CD14-positive monocyte (primary cell): ENCODE results near the gene SLC22A23. TPM values are rescaled to one million over a fixed set of nuclear protein-coding genes. Genes with fewer than 3 reads are reported as not detected.

Experiments
- DNase-seq, 3 donors: peaks; one replicate each; pipeline ENCODE4 v3.0.0-alpha.2; 2011 to 2022
- H2AFZ ChIP-seq: 2 replicates; pipeline ENCODE4 v1.6.0; 2012; ENCODE audit warnings: mild to moderate bottlenecking, low read depth, low read length, inconsistent platforms; ENCODE audit not compliant: insufficient read depth, poor library complexity, severe bottlenecking
- H3K27ac ChIP-seq, 2 donors: 1 replicate in 1 of 2; 2 replicates in 1 of 2; pipeline ENCODE4 v1.5.1; 2012 to 2013; ENCODE audit warnings: low read length in 2 of 2, control low read depth in 1 of 2, inconsistent platforms in 1 of 2, low read depth in 1 of 2, mild to moderate bottlenecking in 1 of 2
- H3K27me3 ChIP-seq, 2 donors: one replicate each; pipeline versions ENCODE4 v1.6.0 to v1.6.1; 2011 to 2013; ENCODE audit warnings: low read length in 2 of 2; ENCODE audit not compliant: control insufficient read depth in 2 of 2, insufficient read depth in 2 of 2
- H3K36me3 ChIP-seq, 2 donors: replicated peaks in 1 of 2; 1 replicate in 1 of 2; 2 replicates in 1 of 2; pipeline versions ENCODE4 v1.5.1 to v1.6.1; 2012 to 2013; ENCODE audit warnings: low read length in 2 of 2, control low read depth in 1 of 2, inconsistent platforms in 1 of 2, mild to moderate bottlenecking in 1 of 2; ENCODE audit not compliant: insufficient read depth in 2 of 2, control insufficient read depth in 1 of 2
- H3K4me1 ChIP-seq, 2 donors: 1 replicate in 1 of 2; 2 replicates in 1 of 2; pipeline versions ENCODE4 v1.5.1 to v1.6.1; 2012 to 2013; ENCODE audit warnings: low read length in 2 of 2, control low read depth in 1 of 2, inconsistent platforms in 1 of 2, mild to moderate bottlenecking in 1 of 2, moderate library complexity in 1 of 2; ENCODE audit not compliant: insufficient read depth in 2 of 2, control insufficient read depth in 1 of 2
- H3K4me2 ChIP-seq: replicated peaks from 2 replicates; pipeline ENCODE3; 2012; ENCODE audit warnings: low read length, moderate library complexity, mild to moderate bottlenecking; ENCODE audit not compliant: poor library complexity, severe bottlenecking; ENCODE audit errors: extremely low read depth
- H3K4me3 ChIP-seq, 3 experiments: fragments of 200-600 bp in 1 of 3; sonication (generic) in 1 of 3; replicated peaks in 1 of 3; 1 replicate in 2 of 3; 2 replicates in 1 of 3; pipeline ENCODE4 v1.5.1; 2011 to 2013; ENCODE audit warnings: low read length in 3 of 3, mild to moderate bottlenecking in 3 of 3, control low read depth in 2 of 3, low read depth in 2 of 3, inconsistent platforms in 1 of 3, moderate library complexity in 1 of 3
- H3K79me2 ChIP-seq: 2 replicates; pipeline ENCODE4 v1.6.0; 2012; ENCODE audit warnings: mild to moderate bottlenecking, control low read depth, inconsistent platforms, low read length, moderate library complexity; ENCODE audit not compliant: insufficient read depth
- H3K9ac ChIP-seq: 2 replicates; pipeline ENCODE4 v1.6.0; 2017; ENCODE audit warnings: low read length, mild to moderate bottlenecking; ENCODE audit not compliant: insufficient read depth, poor library complexity, severe bottlenecking
- H3K9me3 ChIP-seq, 2 donors: replicated peaks in 1 of 2; 1 replicate in 1 of 2; 2 replicates in 1 of 2; pipeline versions ENCODE4 v1.5.1 to v1.6.1; 2012 to 2013; ENCODE audit warnings: low read length in 2 of 2, control low read depth in 1 of 2; ENCODE audit not compliant: control insufficient read depth in 1 of 2, insufficient read depth in 1 of 2
- H4K20me1 ChIP-seq: 2 replicates; pipeline ENCODE4 v1.6.0; 2012; ENCODE audit warnings: mild to moderate bottlenecking, low read length, control low read depth, moderate library complexity; ENCODE audit not compliant: insufficient read depth
- H3K27ac Mint-ChIP-seq, 7 donors: one replicate each; pipeline ENCODE4 v1.8.0; 2020; ENCODE audit warnings: mild to moderate bottlenecking in 7 of 7, mixed read lengths in 7 of 7, moderate library complexity in 6 of 7, inconsistent platforms in 2 of 7
- H3K27me3 Mint-ChIP-seq, 3 donors: one replicate each; pipeline ENCODE4 v1.8.0; 2021 to 2022; ENCODE audit warnings: low read depth in 3 of 3, mild to moderate bottlenecking in 3 of 3, mixed read lengths in 3 of 3, moderate library complexity in 3 of 3, inconsistent platforms in 1 of 3
- H3K36me3 Mint-ChIP-seq, 2 donors: one replicate each; pipeline ENCODE4 v1.8.0; 2020; ENCODE audit warnings: mixed read lengths in 2 of 2, inconsistent platforms in 1 of 2, mild to moderate bottlenecking in 1 of 2
- H3K4me1 Mint-ChIP-seq: one replicate; pipeline ENCODE4 v1.8.0; 2020; ENCODE audit warnings: mild to moderate bottlenecking, mixed read lengths
- H3K4me3 Mint-ChIP-seq, 2 donors: one replicate each; pipeline ENCODE4 v1.8.0; 2020; ENCODE audit warnings: mild to moderate bottlenecking in 2 of 2, mixed read lengths in 2 of 2, moderate library complexity in 1 of 2
- H3K9me3 Mint-ChIP-seq, 7 donors: one replicate each; pipeline ENCODE4 v1.8.0; 2020 to 2022; ENCODE audit warnings: mixed read lengths in 7 of 7, mild to moderate bottlenecking in 6 of 7, moderate library complexity in 6 of 7, inconsistent platforms in 2 of 7
- CTCF ChIP-seq: fragments of 200-600 bp; IDR thresholded peaks from one replicate; pipeline ENCODE4 v1.8.0; 2022; ENCODE audit warnings: antibody characterized with exemption, mild to moderate bottlenecking
- WGBS: methylation state at CpG from one replicate; pipeline ENCODE4 v1.1.5; 2013; ENCODE audit warnings: missing lambda C conversion rate; ENCODE audit not compliant: insufficient coverage; 5-methylcytosine and 5-hydroxymethylcytosine counted together
- intact Hi-C, 2 donors: fragments of 100-400 bp; cut with micrococcal nuclease; formaldehyde crosslinking; loops; one replicate each; pipeline versions ENCODE4 v1.15.0 to v1.15.1; 2023
- polyA plus RNA-seq, 3 donors: library from polyadenylated mRNA; depleted of rRNA in 1 of 3; unstranded in 2 of 3; stranded (reverse) in 1 of 3; fragments of 300-500 nt in 2 of 3; fragments of >200 nt in 1 of 3; fragmentation: Illumina TruSeq in 2 of 3; gene quantifications; 1 replicate in 2 of 3; 2 replicates in 1 of 3; pipeline ENCODE4 v1.2.3, GENCODE V29; 2012 to 2021

The SLC22A23 gene
- polyA plus RNA-seq, 3 donors = 0.08 TPM; not detected in 2

- no peaks in the 10 kb centered on the region for H3K36me3 Mint-ChIP-seq
- intact Hi-C loops = no loop called here
- no peak overlapping the region for H3K9ac ChIP-seq
These were observed 47.0 kb downstream of the SLC22A23 start for GRCh38 chr6:3409699-3410384.

GRCh38 chr6:3408665-3409064 is 48.2 kb downstream of the SLC22A23 start:
- H3K4me1 Mint-ChIP-seq = peaks cover 5% of the 10 kb centered on the region
- intact Hi-C loops = no loop called here
- H3K27ac Mint-ChIP-seq = no peak overlapping the region
- H3K9me3 Mint-ChIP-seq = no peaks in the 10 kb centered on the region
- Histone ChIP-seq H2AFZ (no peak overlapping the region), H3K4me1 (no peaks in the 10 kb centered on the region), H3K79me2 (no peaks in the 10 kb centered on the region), H3K27me3 (no peaks in the 10 kb centered on the region), H3K4me3 (no peak overlapping the region), H3K36me3 (no peaks in the 10 kb centered on the region), H3K9ac (no peak overlapping the region), H3K27ac (no peak overlapping the region), H3K9me3 (no peaks in the 10 kb centered on the region), H4K20me1 (no peaks in the 10 kb centered on the region), H3K4me2 (no peak overlapping the region)
- TF ChIP-seq CTCF = no peak
- DNase-seq = no peak
- H3K36me3 Mint-ChIP-seq = no peaks in the 10 kb centered on the region
- H3K4me3 Mint-ChIP-seq = no peak overlapping the region
- WGBS = 96% methylated on average over 6 of the region's 7 CpGs
- peaks cover 3 to 6% (median 4%) of the 10 kb centered on the region in 3 donors for H3K27me3 Mint-ChIP-seq

More at GRCh38 chr6:3409699-3410384, 47.0 kb downstream of the SLC22A23 start:
- H3K27me3 Mint-ChIP-seq = peaks cover 2 to 7% (median 3%) of the 10 kb centered on the region in 3 donors
- H3K9me3 ChIP-seq = no peaks in the 10 kb centered on the region
- no peaks in the 10 kb centered on the region for H3K36me3 ChIP-seq
- peaks cover 4% of the 10 kb centered on the region for H3K4me1 Mint-ChIP-seq
- no peaks in the 10 kb centered on the region for H3K27me3 ChIP-seq
- no peak for TF ChIP-seq CTCF
- WGBS = 50% methylated on average over 9 of the region's 13 CpGs
- no peak overlapping the region for H3K27ac Mint-ChIP-seq
- DNase-seq = no peak
- H3K4me3 Mint-ChIP-seq = no peak overlapping the region
- H3K9me3 Mint-ChIP-seq = no peaks in the 10 kb centered on the region
- no peaks in the 10 kb centered on the region for H3K79me2 ChIP-seq
- no peaks in the 10 kb centered on the region for H4K20me1 ChIP-seq
- no peaks in the 10 kb centered on the region for H3K4me1 ChIP-seq
- no peak overlapping the region for H3K4me3 ChIP-seq
- H2AFZ ChIP-seq = peak overlapping the region; percentile 13
- H3K4me2 ChIP-seq = no peak overlapping the region
- H3K27ac ChIP-seq = no peak overlapping the region
